ENCODE results near the gene STYK1. TPM values are rescaled to one million over a fixed set of nuclear protein-coding genes. Genes with fewer than 3 reads are reported as not detected.

Gene STYK1
- total and polyA plus RNA-seq, 9 of the 15 experiments (the other 6 are each of a cell fraction or from before 2014, with no cell fraction given), result 0.31 to 1.8 (median 0.64) TPM

GRCh38 chr12:10721651-10722501, 48.0 kb upstream of the STYK1 start (continued):
- TF ChIP-seq, protein P1, sequence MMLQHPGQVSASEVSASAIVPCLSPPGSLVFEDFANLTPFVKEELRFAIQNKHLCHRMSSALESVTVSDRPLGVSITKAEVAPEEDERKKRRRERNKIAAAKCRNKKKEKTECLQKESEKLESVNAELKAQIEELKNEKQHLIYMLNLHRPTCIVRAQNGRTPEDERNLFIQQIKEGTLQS (IDR thresholded peaks at IDR 0.05), result peak; percentile 69
- TF ChIP-seq, protein P1 (CRISPR knock-in tag; conservative IDR thresholded peaks at IDR 0.05), result no peak
- TF ChIP-seq GATAD2B (IDR thresholded peaks at IDR 0.05; ENCODE audit: borderline replicate concordance), result no peak
- peak; percentile 27; the same call in 1 of the 2 replicates for TF ChIP-seq ETV1 (tag; conservative IDR thresholded peaks at IDR 0.05; ENCODE audit: low read depth)
- TF ChIP-seq ZNF609 (CRISPR knock-in tag; IDR thresholded peaks at IDR 0.05; ENCODE audit: borderline replicate concordance), result 0 out of 2 replicates have a peak, but pooled peaks have one; percentile 30
- peak; percentile 45; the same call in 1 of the 2 replicates for TF ChIP-seq MXI1 (IDR thresholded peaks at IDR 0.05; ENCODE audit: low read depth, low read length)
- no peak for TF ChIP-seq PURB (CRISPR knock-in tag; IDR thresholded peaks at IDR 0.05; ENCODE audit: low read depth)
- TF ChIP-seq SP1 (CRISPR knock-in tag; IDR thresholded peaks at IDR 0.05), result peak; percentile 47; the same call in 1 of the 2 replicates
- TF ChIP-seq, protein P2, sequence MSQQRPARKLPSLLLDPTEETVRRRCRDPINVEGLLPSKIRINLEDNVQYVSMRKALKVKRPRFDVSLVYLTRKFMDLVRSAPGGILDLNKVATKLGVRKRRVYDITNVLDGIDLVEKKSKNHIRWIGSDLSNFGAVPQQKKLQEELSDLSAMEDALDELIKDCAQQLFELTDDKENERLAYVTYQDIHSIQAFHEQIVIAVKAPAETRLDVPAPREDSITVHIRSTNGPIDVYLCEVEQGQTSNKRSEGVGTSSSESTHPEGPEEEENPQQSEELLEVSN (IDR thresholded peaks at IDR 0.05; ENCODE audit: borderline replicate concordance in 1 of 2, extremely low read depth in 1 of 2, insufficient read depth in 1 of 2, insufficient read length in 1 of 2, low read depth in 1 of 2, low read length in 1 of 2, poor library complexity in 1 of 2, severe bottlenecking in 1 of 2), result peak; percentile 21 to 53
- peak; percentile 91 for TF ChIP-seq CEBPG (CRISPR knock-in tag; IDR thresholded peaks at IDR 0.05)
- TF ChIP-seq CEBPG (tag; conservative IDR thresholded peaks at IDR 0.05 in 1 of 2, IDR thresholded peaks at IDR 0.05 in 1 of 2), result peak; percentile 81 to 84
- 0 out of 2 replicates have a peak, but pooled peaks have one; percentile 21 for TF ChIP-seq SPI1 (IDR thresholded peaks at IDR 0.05; ENCODE audit: borderline replicate concordance, low read depth, low read length)
- no peak for TF ChIP-seq SAFB2 (IDR thresholded peaks at IDR 0.05; ENCODE audit: borderline replicate concordance, low read depth, low read length, severe bottlenecking)
- TF ChIP-seq NFIX (CRISPR knock-in tag; IDR thresholded peaks at IDR 0.05; ENCODE audit: low read depth), result peak; percentile 76
- peak; percentile 60; the same call in 1 of the 2 replicates for TF ChIP-seq FOXJ3 (CRISPR knock-in tag; IDR thresholded peaks at IDR 0.05)
- TF ChIP-seq, protein P3, sequence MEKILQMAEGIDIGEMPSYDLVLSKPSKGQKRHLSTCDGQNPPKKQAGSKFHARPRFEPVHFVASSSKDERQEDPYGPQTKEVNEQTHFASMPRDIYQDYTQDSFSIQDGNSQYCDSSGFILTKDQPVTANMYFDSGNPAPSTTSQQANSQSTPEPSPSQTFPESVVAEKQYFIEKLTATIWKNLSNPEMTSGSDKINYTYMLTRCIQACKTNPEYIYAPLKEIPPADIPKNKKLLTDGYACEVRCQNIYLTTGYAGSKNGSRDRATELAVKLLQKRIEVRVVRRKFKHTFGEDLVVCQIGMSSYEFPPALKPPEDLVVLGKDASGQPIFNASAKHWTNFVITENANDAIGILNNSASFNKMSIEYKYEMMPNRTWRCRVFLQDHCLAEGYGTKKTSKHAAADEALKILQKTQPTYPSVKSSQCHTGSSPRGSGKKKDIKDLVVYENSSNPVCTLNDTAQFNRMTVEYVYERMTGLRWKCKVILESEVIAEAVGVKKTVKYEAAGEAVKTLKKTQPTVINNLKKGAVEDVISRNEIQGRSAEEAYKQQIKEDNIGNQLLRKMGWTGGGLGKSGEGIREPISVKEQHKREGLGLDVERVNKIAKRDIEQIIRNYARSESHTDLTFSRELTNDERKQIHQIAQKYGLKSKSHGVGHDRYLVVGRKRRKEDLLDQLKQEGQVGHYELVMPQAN (IDR thresholded peaks at IDR 0.05; ENCODE audit: borderline replicate concordance), result peak; percentile 67
- 0 out of 2 replicates have a peak, but pooled peaks have one; percentile 37 for TF ChIP-seq NFRKB (IDR thresholded peaks at IDR 0.05; ENCODE audit: low read depth)

Data from K562 (cell line).